ENCODE data around the gene LTBP3. TPM values are rescaled to one million over a fixed set of nuclear protein-coding genes. Genes with fewer than 3 reads are reported as not detected.
A peak's percentile ranks its signal among the peaks of the same experiment; 100 is the strongest.

Gene LTBP3
- total and polyA plus RNA-seq, 9 of the 15 experiments (the other 6 are each of a cell fraction or from before 2014, with no cell fraction given), result 0.06 to 20.5 (median 4.8) TPM

DNA sequence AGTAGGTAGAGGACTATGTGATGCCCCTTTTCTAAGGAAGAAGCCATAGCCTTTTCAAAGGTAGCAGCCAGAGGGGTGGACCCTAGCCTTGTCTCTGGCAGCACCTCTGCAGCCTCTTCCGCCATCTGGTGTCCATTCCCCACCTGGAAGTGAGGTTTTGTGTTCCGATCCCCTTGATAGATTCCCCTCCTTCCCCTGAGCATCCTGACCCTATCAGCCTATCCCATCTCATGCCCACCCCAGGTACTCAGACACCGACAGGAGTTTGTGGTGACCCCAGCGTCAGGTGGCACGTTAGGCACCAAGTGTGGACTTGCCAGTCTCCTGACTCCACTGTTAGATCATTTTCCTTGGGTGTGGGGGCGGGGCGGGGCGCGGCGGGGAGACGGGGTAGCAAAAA lies 13.8 kb upstream of the LTBP3 start:
- ChIA-PET CTCF (ENCODE audit: low intra/inter-chr PET ratio) (interaction anchor here (0.6 to 6.5 kb wide), 3 partner anchors 26 to 1229 kb away, joined by 3 to 63 read pairs (median 4); no protein-coding TSS in a partner anchor), POLR2A (interaction anchor here (0.7 to 4.7 kb wide), 10 partner anchors 12 to 455 kb away, joined by 3 to 35 read pairs (median 8); partner anchors contain the start of genes MALAT1, NEAT1 and ZNHIT2)
- Histone ChIP-seq H3K9ac (ENCODE audit: insufficient read depth in 1 of 2, low read depth in 2 of 2, low read length in 2 of 2) (peak overlapping the region; percentile 10 to 98; a peak in 2 of 4 replicates), H3K36me3 (ENCODE audit: control insufficient read depth, insufficient read depth, low read length) (peaks cover 19% of the 10 kb centered on the region; the same call in 2 of the 3 replicates), H3K4me3 (peak overlapping the region; percentile 65), H4K20me1 (replicated peaks; ENCODE audit: control insufficient read depth, insufficient read depth, low read length) (peaks cover 6% of the 10 kb centered on the region), H3K4me1 (replicated peaks in 1 of 2; ENCODE audit: control insufficient read depth in 2 of 2, insufficient read depth in 2 of 2, low read length in 2 of 2) (peaks cover 48 to 77% of the 10 kb centered on the region in 2 experiments), H2AFZ (ENCODE audit: low read depth, low read length) (no peak overlapping the region), H3K4me2 (ENCODE audit: insufficient read depth, low read length) (peak overlapping the region; percentile 99), H3K27me3 (ENCODE audit: control insufficient read depth in 2 of 2, insufficient read depth in 2 of 2, low read length in 2 of 2) (no peaks in the 10 kb centered on the region; a peak in 1 of 5 replicates), H3K9me1 (ENCODE audit: control insufficient read depth, insufficient read depth, low read length) (peaks cover 5% of the 10 kb centered on the region), H3K27ac (ENCODE audit: extremely low read depth, low read depth, low read length) (peak overlapping the region; percentile 59; the same call in 2 of the 3 replicates), H3K9me3 (replicated peaks; ENCODE audit: control insufficient read depth, insufficient read depth, low read depth, low read length) (no peaks in the 10 kb centered on the region), H3K79me2 (ENCODE audit: control insufficient read depth, insufficient read depth, low read length) (peaks cover 67% of the 10 kb centered on the region)
- FAIRE-seq, result peak; percentile 86
- DNase-seq (ENCODE audit: extremely low read depth in 1 of 4, low spot score in 3 of 4), result peak in 2 of 4 experiments; percentile 65 to 80
- intact Hi-C loops (cut with micrococcal nuclease) (loop anchor here (5.0 kb wide), 2 partner anchors 45 to 100 kb away; partner anchors contain the start of gene SCYL1), in situ Hi-C loops (cut with MboI) (no loop called here)
- no TSS peak for BruUV-seq (replicated peaks)
- WGBS (ENCODE audit: insufficient coverage, low coverage, missing lambda C conversion rate), result 3% methylated on average over 11 of the region's 11 CpGs
- peak; percentile 9; the same call in 2 of the 3 replicates for ATAC-seq
- TF ChIP-seq HDGF (IDR thresholded peaks at IDR 0.05) (0 out of 2 replicates have a peak, but pooled peaks have one; percentile 31), ZBTB33 (CRISPR knock-in tag; IDR thresholded peaks at IDR 0.05) (0 out of 2 replicates have a peak, but pooled peaks have one; percentile 28), DPF2 (IDR thresholded peaks at IDR 0.05) (0 out of 2 replicates have a peak, but pooled peaks have one; percentile 34), KLF13 (tag; IDR thresholded peaks at IDR 0.05; ENCODE audit: borderline replicate concordance, low read depth) (0 out of 2 replicates have a peak, but pooled peaks have one; percentile 38), ATF1 (CRISPR knock-in tag; IDR thresholded peaks at IDR 0.05) (no peak), ATF1 (tag; IDR thresholded peaks at IDR 0.05) (peak; percentile 13; the same call in 1 of the 2 replicates), ZNF668 (CRISPR knock-in tag; IDR thresholded peaks at IDR 0.05) (no peak), ZBED1 (IDR thresholded peaks at IDR 0.05) (no peak), ELF1 (tag; IDR thresholded peaks at IDR 0.05) (0 out of 2 replicates have a peak, but pooled peaks have one; percentile 26), SMC3 (conservative IDR thresholded peaks at IDR 0.05; ENCODE audit: insufficient read depth, low read depth, low read length) (peak; percentile 66), XRCC5 (IDR thresholded peaks at IDR 0.05; ENCODE audit: low read depth, low read length) (0 out of 2 replicates have a peak, but pooled peaks have one; percentile 30), GABPB1 (CRISPR knock-in tag; IDR thresholded peaks at IDR 0.05) (peak; percentile 22; the same call in 1 of the 2 replicates), BCOR (IDR thresholded peaks at IDR 0.05) (peak; percentile 25; the same call in 1 of the 2 replicates)
- TF ChIP-seq, protein P1, sequence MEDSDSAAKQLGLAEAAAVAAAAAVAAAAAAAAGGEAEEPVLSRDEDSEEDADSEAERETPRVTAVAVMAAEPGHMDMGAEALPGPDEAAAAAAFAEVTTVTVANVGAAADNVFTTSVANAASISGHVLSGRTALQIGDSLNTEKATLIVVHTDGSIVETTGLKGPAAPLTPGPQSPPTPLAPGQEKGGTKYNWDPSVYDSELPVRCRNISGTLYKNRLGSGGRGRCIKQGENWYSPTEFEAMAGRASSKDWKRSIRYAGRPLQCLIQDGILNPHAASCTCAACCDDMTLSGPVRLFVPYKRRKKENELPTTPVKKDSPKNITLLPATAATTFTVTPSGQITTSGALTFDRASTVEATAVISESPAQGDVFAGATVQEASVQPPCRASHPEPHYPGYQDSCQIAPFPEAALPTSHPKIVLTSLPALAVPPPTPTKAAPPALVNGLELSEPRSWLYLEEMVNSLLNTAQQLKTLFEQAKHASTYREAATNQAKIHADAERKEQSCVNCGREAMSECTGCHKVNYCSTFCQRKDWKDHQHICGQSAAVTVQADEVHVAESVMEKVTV (CRISPR knock-in tag; IDR thresholded peaks at IDR 0.05), result peak; percentile 68
